ENCODE data around the gene SOX18. TPM values are rescaled to one million over a fixed set of nuclear protein-coding genes. Genes with fewer than 3 reads are reported as not detected.

SOX18 gene
- total and polyA plus RNA-seq, 2 donors (not counting 1 experiment from before 2014, with no cell fraction given) = not detected

- TF ChIP-seq CTCF (conservative IDR thresholded peaks at IDR 0.05 in 1 of 2, IDR thresholded peaks at IDR 0.05 in 1 of 2; ENCODE audit: low read depth in 1 of 2, low read length in 2 of 2) = no peak
- TF ChIP-seq EZH2 (IDR thresholded peaks at IDR 0.05; ENCODE audit: low read length, missing control alignments) = no peak
- H3K27me3 ChIP-seq (ENCODE audit: control insufficient read depth, insufficient read depth, low read length) = peaks cover 21% of the 10 kb centered on the region
- no peaks in the 10 kb centered on the region for H3K9me3 ChIP-seq (ENCODE audit: control insufficient read depth, insufficient read depth, low read depth, low read length)
- no peak overlapping the region for H3K27ac ChIP-seq (ENCODE audit: insufficient read depth, low read length)
- H3K79me2 ChIP-seq (ENCODE audit: control insufficient read depth, insufficient read depth, low read length) = no peaks in the 10 kb centered on the region
- H3K4me1 ChIP-seq (ENCODE audit: control insufficient read depth, extremely low read depth, insufficient read depth, low read length) = peaks cover 10% of the 10 kb centered on the region
- H2AFZ ChIP-seq (ENCODE audit: low read length) = no peak overlapping the region
- no peaks in the 10 kb centered on the region for H3K36me3 ChIP-seq (ENCODE audit: control insufficient read depth, insufficient read depth, low read length)
- no peak for DNase-seq (ENCODE audit: low read depth in 2 of 2)
- peak overlapping the region in 1 of 4 experiments; percentile 57 for H3K4me3 ChIP-seq (replicated peaks in 1 of 4; ENCODE audit: control extremely low read depth in 1 of 4, insufficient read depth in 1 of 4, low read depth in 3 of 4, low read length in 4 of 4)
- no peak overlapping the region for H3K4me2 ChIP-seq (ENCODE audit: extremely low read depth, insufficient read depth, low read length)
- H4K20me1 ChIP-seq (ENCODE audit: control insufficient read depth, extremely low read depth, insufficient read depth, low read length) = no peaks in the 10 kb centered on the region
- H3K9ac ChIP-seq (ENCODE audit: insufficient read depth, low read length) = no peak overlapping the region
These were observed 31.6 kb upstream of the SOX18 start for GRCh38 chr20:64080813-64081623.

- Histone ChIP-seq H3K27me3 (ENCODE audit: control insufficient read depth, insufficient read depth, low read length) (peaks cover 13% of the 10 kb centered on the region), H3K27ac (ENCODE audit: insufficient read depth, low read length) (peak within 1 kb of the TSS; percentile 14), H3K79me2 (ENCODE audit: control insufficient read depth, insufficient read depth, low read length) (no peaks in the 10 kb centered on the region), H3K9me3 (ENCODE audit: control insufficient read depth, insufficient read depth, low read depth, low read length) (no peaks in the 10 kb centered on the region), H3K4me2 (ENCODE audit: extremely low read depth, insufficient read depth, low read length) (peak within 1 kb of the TSS; percentile 87), H3K36me3 (ENCODE audit: control insufficient read depth, insufficient read depth, low read length) (no peaks in the 10 kb centered on the region), H4K20me1 (ENCODE audit: control insufficient read depth, extremely low read depth, insufficient read depth, low read length) (no peaks in the 10 kb centered on the region), H2AFZ (ENCODE audit: low read length) (peak within 1 kb of the TSS; percentile 49), H3K9ac (ENCODE audit: insufficient read depth, low read length) (peak within 1 kb of the TSS; percentile 55), H3K4me3 (replicated peaks in 1 of 4; ENCODE audit: control extremely low read depth in 1 of 4, insufficient read depth in 1 of 4, low read depth in 3 of 4, low read length in 4 of 4) (peak within 1 kb of the TSS; percentile 58 to 89 (median 76)), H3K4me1 (ENCODE audit: control insufficient read depth, extremely low read depth, insufficient read depth, low read length) (peaks cover 10% of the 10 kb centered on the region)
- no peak for TF ChIP-seq CTCF (conservative IDR thresholded peaks at IDR 0.05 in 1 of 2, IDR thresholded peaks at IDR 0.05 in 1 of 2; ENCODE audit: low read depth in 1 of 2, low read length in 2 of 2)
- no peak for TF ChIP-seq EZH2 (IDR thresholded peaks at IDR 0.05; ENCODE audit: low read length, missing control alignments)
- DNase-seq (ENCODE audit: low read depth in 2 of 2) = peak in 1 of 2 donors; percentile 19
These were observed 30.8 kb upstream of the SOX18 start, which contains the start of gene OPRL1 for GRCh38 chr20:64080013-64080812. TSS of gene OPRL1 (plus strand) at chr20:64080082. CDS start at chr20:64092721, 12,639 bp downstream.

All from fibroblast of lung (primary cell).